HEK293T (cell line): ENCODE results near the gene SP7.

Experiments
- ARNT ChIP-seq: fragments of 450-650 bp; IDR thresholded peaks from 2 replicates; pipeline ENCODE4 v1.6.1; 2017; ENCODE audit warnings: mild to moderate bottlenecking
- BHLHE40 ChIP-seq: fragments of 450-650 bp; IDR thresholded peaks from 2 replicates; pipeline ENCODE4 v1.6.1; 2016; ENCODE audit warnings: mild to moderate bottlenecking, moderate library complexity, borderline replicate concordance
- ELF4 ChIP-seq: fragments of 450-650 bp; IDR thresholded peaks from 2 replicates; pipeline ENCODE4 v1.6.1; 2017; ENCODE audit warnings: antibody characterized with exemption
- FOXM1 ChIP-seq: fragments of 450-650 bp; IDR thresholded peaks from 2 replicates; pipeline ENCODE4 v1.6.1; 2017; ENCODE audit warnings: mild to moderate bottlenecking, borderline replicate concordance
- L3MBTL2 ChIP-seq: fragments of 450-650 bp; conservative IDR thresholded peaks from 2 replicates; pipeline ENCODE4 v1.6.1; 2016; ENCODE audit warnings: mild to moderate bottlenecking
- LEF1 ChIP-seq: fragments of 450-650 bp; IDR thresholded peaks from 2 replicates; pipeline ENCODE4 v1.6.1; 2017; ENCODE audit warnings: mild to moderate bottlenecking, borderline replicate concordance
- NFRKB ChIP-seq: fragments of 450-650 bp; IDR thresholded peaks from 2 replicates; pipeline ENCODE4 v1.6.1; 2016; ENCODE audit warnings: mild to moderate bottlenecking, moderate library complexity
- SP1 ChIP-seq: fragments of 450-650 bp; IDR thresholded peaks from 2 replicates; pipeline ENCODE4 v1.6.1; 2017
- SUZ12 ChIP-seq: fragments of 450-650 bp; IDR thresholded peaks from 2 replicates; pipeline ENCODE4 v1.6.1; 2016; ENCODE audit warnings: mild to moderate bottlenecking
- TARDBP ChIP-seq: fragments of 450-650 bp; IDR thresholded peaks from 2 replicates; pipeline ENCODE4 v1.6.1; 2016
- TF ChIP-seq, protein P1 (sequence below): fragments of 450-650 bp; IDR thresholded peaks from 2 replicates; pipeline ENCODE4 v1.6.1; 2016

DNA sequence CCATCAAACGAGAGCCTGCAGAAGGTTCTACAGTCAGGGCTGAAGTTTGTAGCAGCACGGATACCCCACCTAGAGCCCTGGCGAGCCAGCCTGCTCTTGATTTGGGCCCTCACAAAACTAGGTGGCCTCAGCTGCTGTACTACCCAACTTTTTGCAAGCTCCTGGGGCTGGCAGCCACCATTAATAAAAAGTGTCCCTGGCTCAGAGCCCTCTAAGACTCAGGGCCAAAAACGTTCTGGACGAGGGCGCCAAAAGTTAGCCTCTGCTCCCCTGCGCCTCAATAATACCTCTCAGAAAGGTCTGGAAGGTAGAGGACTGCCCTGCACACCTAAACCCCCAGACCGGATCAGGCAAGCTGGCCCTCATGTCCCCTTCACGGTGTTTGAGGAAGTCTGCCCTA lies 49.7 kb downstream of the SP7 start:
- no peak for TF ChIP-seq FOXM1
- no peak for TF ChIP-seq ARNT
- TF ChIP-seq TARDBP: no peak
- TF ChIP-seq LEF1: no peak
- TF ChIP-seq NFRKB: no peak
- TF ChIP-seq BHLHE40: no peak
- no peak for TF ChIP-seq SP1
- TF ChIP-seq SUZ12: no peak
- TF ChIP-seq L3MBTL2: no peak
- TF ChIP-seq ELF4: no peak
- TF ChIP-seq, protein P1, sequence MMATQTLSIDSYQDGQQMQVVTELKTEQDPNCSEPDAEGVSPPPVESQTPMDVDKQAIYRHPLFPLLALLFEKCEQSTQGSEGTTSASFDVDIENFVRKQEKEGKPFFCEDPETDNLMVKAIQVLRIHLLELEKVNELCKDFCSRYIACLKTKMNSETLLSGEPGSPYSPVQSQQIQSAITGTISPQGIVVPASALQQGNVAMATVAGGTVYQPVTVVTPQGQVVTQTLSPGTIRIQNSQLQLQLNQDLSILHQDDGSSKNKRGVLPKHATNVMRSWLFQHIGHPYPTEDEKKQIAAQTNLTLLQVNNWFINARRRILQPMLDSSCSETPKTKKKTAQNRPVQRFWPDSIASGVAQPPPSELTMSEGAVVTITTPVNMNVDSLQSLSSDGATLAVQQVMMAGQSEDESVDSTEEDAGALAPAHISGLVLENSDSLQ: no peak
